Kidney glomerular epithelial cell (primary cell): ENCODE data around the gene TREH.

Experiments
- DNase-seq: peaks from one replicate; lab custom pipeline; 2025; lab: John Stamatoyannopoulos, UW

Gene TREH

DNA sequence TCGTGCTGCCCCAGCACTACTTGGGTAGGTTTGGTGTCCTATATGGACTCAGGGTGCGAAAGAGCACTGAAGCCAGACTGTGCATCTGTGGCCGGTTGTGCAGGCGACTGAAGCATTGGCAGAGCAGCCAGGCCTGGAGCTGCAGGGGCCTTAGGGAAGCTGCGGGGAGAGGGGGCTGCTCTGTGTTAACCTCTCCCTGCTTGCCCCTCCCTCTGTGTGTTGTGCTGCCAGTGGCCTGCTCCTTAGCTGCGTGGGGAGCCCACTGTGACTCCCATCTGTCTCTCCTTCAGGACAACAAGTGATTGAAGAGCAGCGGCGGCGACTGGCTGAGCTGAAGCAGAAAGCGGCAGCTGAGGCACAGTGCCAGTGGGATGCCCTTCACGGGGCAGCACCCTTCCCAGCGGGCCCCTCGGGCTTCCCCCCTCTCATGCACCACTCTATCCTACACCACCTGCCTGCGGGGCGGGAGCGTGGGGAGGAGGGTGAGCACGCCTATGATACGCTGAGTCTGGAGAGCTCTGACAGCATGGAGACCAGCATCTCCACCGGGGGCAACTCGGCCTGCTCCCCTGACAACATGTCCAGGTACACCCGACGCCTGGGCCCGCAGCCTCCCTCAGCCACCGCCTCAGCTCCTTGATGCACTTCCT is 34.3 kb downstream of the TREH start:
- no peak for DNase-seq

DNA sequence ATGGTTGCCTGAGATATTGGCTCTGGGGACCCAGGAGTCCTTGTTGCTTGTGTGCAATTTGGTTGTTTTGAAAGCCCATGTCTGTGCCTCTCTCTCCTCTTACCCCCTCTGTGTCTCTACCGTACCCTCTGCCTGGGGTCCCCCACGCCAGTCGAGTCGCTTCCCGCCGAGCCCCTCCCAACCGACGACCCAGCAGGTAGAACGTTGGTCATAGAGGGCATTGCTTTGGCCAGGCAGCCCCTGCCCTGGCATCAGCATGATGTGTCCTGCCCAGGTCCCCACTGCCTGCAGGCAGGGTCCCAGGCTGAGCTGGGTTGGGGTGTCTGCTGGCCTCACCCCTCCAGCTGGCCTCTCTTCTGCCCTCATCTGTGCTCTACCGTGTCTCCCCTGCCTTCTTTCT is 35.0 kb downstream of the TREH start:
- DNase-seq, result no peak

DNA sequence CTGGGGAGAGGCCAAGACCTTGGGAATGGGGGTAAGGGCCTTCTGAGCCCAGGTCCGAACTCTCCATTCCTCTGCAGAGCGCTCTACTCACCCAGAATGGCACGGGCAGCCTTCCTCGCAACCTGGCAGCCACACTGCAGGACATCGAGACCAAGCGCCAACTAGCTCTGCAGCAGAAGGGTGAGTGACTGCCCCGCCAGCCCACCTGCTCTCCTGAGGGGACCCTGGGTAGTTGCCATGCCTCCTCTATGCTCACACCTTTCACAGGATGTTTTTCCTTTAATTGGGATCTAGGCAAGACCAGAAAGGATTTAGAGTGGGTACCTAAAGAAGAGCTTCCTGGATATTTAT is 35.5 kb downstream of the TREH start:
- no peak for DNase-seq

DNA sequence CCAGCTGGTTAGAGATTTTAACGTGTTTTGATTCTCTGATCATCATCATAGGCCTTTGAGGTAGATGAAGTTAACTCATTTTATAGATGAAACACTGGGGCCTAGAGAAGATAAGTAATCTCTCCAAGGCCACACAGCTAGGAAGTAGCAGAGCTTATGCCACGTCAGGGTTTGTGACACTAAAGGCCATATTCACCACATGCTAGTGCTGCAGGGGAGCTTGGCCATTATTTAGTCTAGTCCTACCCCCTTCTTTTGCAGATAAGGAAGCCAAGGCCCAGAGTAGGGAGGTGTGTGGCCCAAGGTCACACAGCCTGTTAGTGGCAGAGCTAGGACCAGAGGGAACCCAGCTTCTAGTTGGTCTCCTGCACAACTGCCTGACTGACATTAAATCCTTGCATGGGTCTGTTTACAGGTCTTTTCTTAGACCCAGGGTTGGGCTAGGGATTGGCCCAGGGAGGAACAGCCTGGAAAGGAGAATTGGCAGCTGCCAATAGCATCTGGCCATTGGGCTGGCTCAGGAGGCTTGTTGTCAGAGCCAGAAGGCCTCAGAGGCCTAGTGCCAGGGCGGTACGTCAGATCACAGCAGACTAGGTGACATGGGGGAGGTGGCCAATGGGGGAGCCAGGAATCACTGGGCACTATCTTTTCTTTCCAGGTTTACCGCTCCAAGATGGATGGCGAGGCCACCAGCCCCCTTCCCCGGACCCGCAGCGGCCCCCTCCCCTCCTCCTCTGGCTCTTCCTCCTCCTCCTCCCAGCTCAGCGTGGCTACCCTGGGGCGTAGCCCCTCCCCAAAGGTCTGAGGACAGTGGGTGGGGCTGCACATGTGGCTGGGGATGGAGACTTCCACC is 36.1 kb downstream of the TREH start:
- DNase-seq, result no peak

DNA sequence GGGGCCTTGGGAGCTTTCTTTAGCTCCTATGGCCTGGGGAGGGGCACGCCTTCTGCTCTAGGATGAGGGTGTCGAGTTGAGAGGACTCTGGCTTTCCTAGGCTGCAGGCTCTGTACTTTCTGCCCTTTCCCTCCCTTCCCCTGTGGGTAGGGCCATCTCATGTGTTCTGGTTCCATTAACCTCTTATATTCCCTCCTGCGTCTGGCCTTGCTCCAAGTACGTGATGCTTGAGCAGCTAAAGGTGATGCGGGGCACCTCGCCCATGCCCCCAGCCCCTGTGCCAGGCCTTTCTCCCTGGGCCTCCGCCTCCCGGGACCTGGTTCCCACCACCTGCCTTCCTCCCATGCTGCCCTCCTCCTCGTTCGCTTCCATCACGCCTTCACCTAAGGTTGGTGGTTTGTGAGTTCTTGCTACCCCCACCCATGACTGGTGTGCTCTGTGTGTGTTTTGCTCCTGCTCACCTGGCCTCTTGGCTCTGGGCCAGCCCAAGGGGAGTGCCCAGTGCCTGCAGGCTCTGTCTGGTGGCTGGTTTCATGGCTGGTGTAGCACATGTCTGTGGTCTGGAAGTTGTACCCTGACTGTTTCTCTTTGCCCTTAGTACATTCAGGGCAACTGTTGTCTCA is 37.9 kb downstream of the TREH start:
- no peak for DNase-seq

DNA sequence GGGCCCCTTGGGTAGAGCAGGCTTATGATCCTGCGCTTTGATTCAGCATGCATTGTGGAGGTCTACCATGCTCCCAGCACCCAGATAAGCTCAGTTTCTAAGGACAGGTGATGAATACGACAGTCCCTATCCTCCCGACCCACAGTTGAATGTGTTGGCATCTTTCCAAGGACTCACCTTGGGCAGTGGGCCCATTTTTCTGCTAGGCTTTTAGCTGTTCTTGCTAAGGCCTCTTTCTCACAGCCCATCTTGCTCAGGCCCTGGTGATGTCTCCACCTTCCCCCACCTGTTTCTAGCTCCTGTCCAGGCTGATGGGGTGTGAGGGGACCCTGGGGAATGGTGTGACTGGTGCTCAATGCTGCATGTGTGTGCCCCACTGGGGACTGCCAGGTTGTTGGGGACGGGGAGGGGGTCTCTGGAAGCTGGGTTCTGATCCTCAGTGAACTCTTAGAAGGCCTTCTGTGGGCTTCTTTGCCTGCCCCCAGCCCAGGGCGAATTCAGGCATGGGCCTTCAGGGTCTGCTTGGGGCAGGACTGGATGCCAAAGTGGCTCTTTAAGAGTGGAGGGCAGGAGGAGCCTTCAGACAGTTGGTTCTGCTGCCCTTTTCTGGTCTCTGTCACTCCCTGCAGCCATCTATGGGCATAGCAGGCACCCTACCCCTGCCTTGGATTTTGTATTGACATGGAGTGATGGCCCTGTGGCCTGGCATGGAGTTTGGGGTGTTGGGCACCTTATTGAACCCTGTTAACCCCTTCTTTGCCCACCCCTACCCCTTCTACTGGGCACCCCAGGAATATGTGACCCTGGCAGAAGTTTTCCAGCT is 38.9 kb downstream of the TREH start:
- DNase-seq, result no peak

- no peak for DNase-seq
These were observed 39.6 kb downstream of the TREH start for GRCh38 chr11:118639899-118640298.

- DNase-seq, result no peak
These were observed 40.7 kb downstream of the TREH start for GRCh38 chr11:118638726-118639125.

DNA sequence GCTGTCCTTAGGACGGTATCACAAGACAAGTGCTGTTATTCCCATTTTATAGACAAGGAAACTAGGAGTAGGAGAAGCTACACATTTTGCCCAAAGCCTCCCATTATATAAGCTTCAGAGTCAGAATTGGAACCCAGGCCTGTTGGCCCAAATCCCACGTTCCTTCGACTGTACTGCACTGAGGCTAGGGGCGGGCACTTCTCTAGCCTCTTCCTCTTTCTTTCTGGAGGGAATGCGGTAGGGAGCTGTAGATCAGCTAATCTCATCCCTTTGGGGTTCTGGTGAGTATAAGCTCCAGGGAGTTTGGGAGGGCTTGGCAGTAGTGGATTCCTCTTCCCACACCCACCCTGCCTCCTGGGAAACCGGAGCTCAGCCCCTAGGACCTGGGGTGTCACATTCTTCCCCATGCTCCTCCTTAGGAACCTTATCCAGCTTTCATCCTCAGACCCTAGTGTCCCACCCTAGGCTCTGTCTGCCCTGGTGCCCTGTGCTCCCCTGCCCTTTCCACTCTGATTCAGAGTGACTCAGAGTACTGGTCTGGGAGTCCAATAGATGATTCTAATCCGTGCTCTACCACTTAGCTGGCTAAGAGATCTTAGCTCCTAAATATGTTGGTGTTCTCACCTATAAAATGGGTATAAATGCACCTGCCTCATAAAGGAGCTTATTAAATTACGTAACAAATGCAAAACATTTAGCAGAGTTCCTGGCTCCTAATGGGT is 42.7 kb downstream of the TREH start:
- no peak for DNase-seq

- no peak for DNase-seq
These were observed 43.8 kb downstream of the TREH start for GRCh38 chr11:118635642-118636041.

DNA sequence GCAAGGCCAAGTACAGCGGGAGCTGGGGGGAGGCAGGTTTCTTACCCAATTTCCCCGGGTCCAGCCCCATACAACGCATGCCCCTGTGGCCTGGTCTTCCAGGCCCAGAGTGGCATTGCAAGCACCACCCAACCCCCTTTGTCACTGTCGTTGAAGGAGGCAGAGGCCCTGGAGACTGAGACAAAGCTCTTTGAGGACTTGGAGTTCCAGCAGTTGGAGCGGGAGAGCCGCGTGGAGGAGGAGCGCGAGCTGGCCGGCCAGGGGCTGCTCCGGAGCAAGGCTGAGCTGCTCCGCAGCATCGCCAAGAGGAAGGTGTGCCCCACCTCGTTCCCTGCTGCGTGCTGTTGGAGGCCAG is 44.2 kb downstream of the TREH start:
- no peak for DNase-seq

GRCh38 chr11:118634431-118635236 is 44.8 kb downstream of the TREH start:
- DNase-seq, result no peak

DNA sequence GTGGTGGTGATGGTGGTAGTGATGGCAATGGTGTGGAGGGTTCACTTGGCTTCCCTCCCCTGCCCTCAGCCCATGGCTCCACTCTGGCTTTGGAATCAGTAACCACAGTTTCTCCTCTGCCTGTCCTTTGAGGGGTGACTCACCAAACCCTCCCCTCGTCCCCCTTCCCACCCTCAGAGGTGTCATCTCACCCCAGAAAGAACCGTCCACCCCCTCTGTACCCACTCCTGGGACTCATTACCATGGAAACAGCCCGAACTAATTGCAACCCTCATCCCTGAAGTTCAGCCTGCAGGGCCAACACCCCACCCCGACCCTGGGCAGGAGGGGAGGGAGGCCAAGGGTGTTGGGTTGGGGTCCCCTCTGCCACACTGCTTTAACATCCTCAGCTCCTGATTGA is 45.5 kb downstream of the TREH start:
- DNase-seq, result no peak

GRCh38 chr11:118633319-118633690 is 46.1 kb downstream of the TREH start:
- DNase-seq, result no peak

GRCh38 chr11:118632577-118633318 is 46.7 kb downstream of the TREH start:
- DNase-seq, result no peak

GRCh38 chr11:118631142-118631909 is 48.1 kb downstream of the TREH start:
- no peak for DNase-seq

DNA sequence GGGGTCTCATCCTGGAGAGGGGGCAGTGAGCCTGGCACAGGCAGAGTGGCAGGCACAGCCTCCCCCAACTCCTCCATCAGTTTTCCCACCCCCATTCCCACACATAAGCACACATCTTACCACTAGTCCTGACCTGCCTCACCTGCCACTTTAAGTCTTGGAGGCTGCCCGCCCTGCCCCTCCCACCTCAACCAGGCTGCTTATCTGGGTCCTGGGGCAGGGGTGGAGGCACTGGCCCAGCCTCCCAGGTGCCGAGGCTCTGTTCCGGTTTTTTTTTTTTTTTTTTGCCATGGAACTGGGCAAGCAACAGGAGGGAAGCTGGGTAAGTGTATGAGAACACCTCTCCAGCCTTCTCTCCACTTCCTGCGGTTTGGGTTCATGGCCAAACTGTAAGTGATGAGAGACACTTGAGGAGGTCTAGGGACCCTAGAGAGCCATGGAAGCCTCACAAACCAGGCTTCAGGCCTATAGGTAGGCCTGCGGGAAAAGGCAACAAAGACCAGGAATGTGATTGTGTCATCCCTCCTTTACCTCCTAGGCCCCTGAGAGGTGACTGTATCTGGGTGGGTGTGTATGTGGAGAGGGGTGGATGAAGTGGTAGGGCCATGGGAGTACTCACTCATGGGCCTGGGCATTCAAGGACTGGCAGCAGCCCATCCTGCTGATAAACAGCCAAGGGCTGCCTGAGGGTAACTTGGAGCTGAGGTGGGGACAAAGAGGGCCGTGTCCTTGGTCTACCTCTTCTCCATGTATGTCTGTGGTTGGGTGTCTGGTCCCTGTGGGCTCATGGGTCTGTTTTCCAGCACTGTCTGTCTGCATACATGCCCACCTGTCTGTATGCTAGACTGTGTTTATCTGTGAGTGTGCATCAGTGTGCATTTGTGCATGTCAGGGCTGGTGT is 49.4 kb downstream of the TREH start:
- no peak for DNase-seq

DNA sequence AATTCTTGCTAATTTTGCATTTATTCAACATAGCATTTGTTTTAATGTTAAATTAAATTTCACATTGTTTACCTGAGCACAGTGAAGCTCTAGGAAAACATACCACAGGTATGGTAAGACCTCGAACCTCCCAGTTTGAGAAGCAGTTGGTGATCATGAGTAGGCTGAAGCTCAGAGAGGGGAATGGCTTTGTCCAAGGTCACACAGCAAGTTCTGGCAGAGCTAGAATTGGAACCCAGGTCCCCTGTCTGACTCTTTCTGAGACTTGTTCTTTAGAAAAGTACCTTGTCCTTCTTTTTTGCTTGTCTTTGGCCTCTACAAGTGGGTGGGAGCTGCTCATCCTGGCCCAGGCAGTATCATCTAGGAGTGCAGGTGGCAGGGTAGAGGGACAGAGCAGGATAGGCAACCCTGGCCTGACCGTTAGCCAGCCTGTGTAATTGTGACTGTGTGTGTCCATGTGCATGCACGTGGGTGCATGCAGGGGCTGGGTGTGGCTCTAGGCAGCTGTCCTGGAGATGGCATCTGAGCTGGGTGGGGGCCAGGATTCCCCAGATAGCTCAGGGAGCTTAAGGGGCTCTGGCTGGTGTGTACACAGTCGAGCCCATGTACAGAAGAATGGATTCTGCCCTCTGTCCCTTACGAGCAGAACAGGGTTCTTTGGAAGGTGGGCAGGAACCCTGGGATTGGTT is 50.4 kb downstream of the TREH start:
- no peak for DNase-seq
